CD14-positive monocyte (primary cell): ENCODE data around the gene GPC1. TPM values are rescaled to one million over a fixed set of nuclear protein-coding genes. Genes with fewer than 3 reads are reported as not detected.

Source experiments
- DNase-seq, 3 donors: peaks; one replicate each; pipeline ENCODE4 v3.0.0-alpha.2; 2011 to 2022
- H2AFZ ChIP-seq: 2 replicates; pipeline ENCODE4 v1.6.0; 2012; ENCODE audit warnings: mild to moderate bottlenecking, low read depth, low read length, inconsistent platforms; ENCODE audit not compliant: insufficient read depth, poor library complexity, severe bottlenecking
- H3K27ac ChIP-seq, 2 donors: 1 replicate in 1 of 2; 2 replicates in 1 of 2; pipeline ENCODE4 v1.5.1; 2012 to 2013; ENCODE audit warnings: low read length in 2 of 2, control low read depth in 1 of 2, inconsistent platforms in 1 of 2, low read depth in 1 of 2, mild to moderate bottlenecking in 1 of 2
- H3K27me3 ChIP-seq, 2 donors: one replicate each; pipeline versions ENCODE4 v1.6.0 to v1.6.1; 2011 to 2013; ENCODE audit warnings: low read length in 2 of 2; ENCODE audit not compliant: control insufficient read depth in 2 of 2, insufficient read depth in 2 of 2
- H3K36me3 ChIP-seq, 2 donors: replicated peaks in 1 of 2; 1 replicate in 1 of 2; 2 replicates in 1 of 2; pipeline versions ENCODE4 v1.5.1 to v1.6.1; 2012 to 2013; ENCODE audit warnings: low read length in 2 of 2, control low read depth in 1 of 2, inconsistent platforms in 1 of 2, mild to moderate bottlenecking in 1 of 2; ENCODE audit not compliant: insufficient read depth in 2 of 2, control insufficient read depth in 1 of 2
- H3K4me1 ChIP-seq, 2 donors: 1 replicate in 1 of 2; 2 replicates in 1 of 2; pipeline versions ENCODE4 v1.5.1 to v1.6.1; 2012 to 2013; ENCODE audit warnings: low read length in 2 of 2, control low read depth in 1 of 2, inconsistent platforms in 1 of 2, mild to moderate bottlenecking in 1 of 2, moderate library complexity in 1 of 2; ENCODE audit not compliant: insufficient read depth in 2 of 2, control insufficient read depth in 1 of 2
- H3K4me2 ChIP-seq: replicated peaks from 2 replicates; pipeline ENCODE3; 2012; ENCODE audit warnings: low read length, moderate library complexity, mild to moderate bottlenecking; ENCODE audit not compliant: poor library complexity, severe bottlenecking; ENCODE audit errors: extremely low read depth
- H3K4me3 ChIP-seq, 3 experiments: fragments of 200-600 bp in 1 of 3; sonication (generic) in 1 of 3; replicated peaks in 1 of 3; 1 replicate in 2 of 3; 2 replicates in 1 of 3; pipeline ENCODE4 v1.5.1; 2011 to 2013; ENCODE audit warnings: low read length in 3 of 3, mild to moderate bottlenecking in 3 of 3, control low read depth in 2 of 3, low read depth in 2 of 3, inconsistent platforms in 1 of 3, moderate library complexity in 1 of 3
- H3K79me2 ChIP-seq: 2 replicates; pipeline ENCODE4 v1.6.0; 2012; ENCODE audit warnings: mild to moderate bottlenecking, control low read depth, inconsistent platforms, low read length, moderate library complexity; ENCODE audit not compliant: insufficient read depth
- H3K9ac ChIP-seq: 2 replicates; pipeline ENCODE4 v1.6.0; 2017; ENCODE audit warnings: low read length, mild to moderate bottlenecking; ENCODE audit not compliant: insufficient read depth, poor library complexity, severe bottlenecking
- H3K9me3 ChIP-seq, 2 donors: replicated peaks in 1 of 2; 1 replicate in 1 of 2; 2 replicates in 1 of 2; pipeline versions ENCODE4 v1.5.1 to v1.6.1; 2012 to 2013; ENCODE audit warnings: low read length in 2 of 2, control low read depth in 1 of 2; ENCODE audit not compliant: control insufficient read depth in 1 of 2, insufficient read depth in 1 of 2
- H4K20me1 ChIP-seq: 2 replicates; pipeline ENCODE4 v1.6.0; 2012; ENCODE audit warnings: mild to moderate bottlenecking, low read length, control low read depth, moderate library complexity; ENCODE audit not compliant: insufficient read depth
- H3K27ac Mint-ChIP-seq, 7 donors: one replicate each; pipeline ENCODE4 v1.8.0; 2020; ENCODE audit warnings: mild to moderate bottlenecking in 7 of 7, mixed read lengths in 7 of 7, moderate library complexity in 6 of 7, inconsistent platforms in 2 of 7
- H3K27me3 Mint-ChIP-seq, 3 donors: one replicate each; pipeline ENCODE4 v1.8.0; 2021 to 2022; ENCODE audit warnings: low read depth in 3 of 3, mild to moderate bottlenecking in 3 of 3, mixed read lengths in 3 of 3, moderate library complexity in 3 of 3, inconsistent platforms in 1 of 3
- H3K36me3 Mint-ChIP-seq, 2 donors: one replicate each; pipeline ENCODE4 v1.8.0; 2020; ENCODE audit warnings: mixed read lengths in 2 of 2, inconsistent platforms in 1 of 2, mild to moderate bottlenecking in 1 of 2
- H3K4me1 Mint-ChIP-seq: one replicate; pipeline ENCODE4 v1.8.0; 2020; ENCODE audit warnings: mild to moderate bottlenecking, mixed read lengths
- H3K4me3 Mint-ChIP-seq, 2 donors: one replicate each; pipeline ENCODE4 v1.8.0; 2020; ENCODE audit warnings: mild to moderate bottlenecking in 2 of 2, mixed read lengths in 2 of 2, moderate library complexity in 1 of 2
- H3K9me3 Mint-ChIP-seq, 7 donors: one replicate each; pipeline ENCODE4 v1.8.0; 2020 to 2022; ENCODE audit warnings: mixed read lengths in 7 of 7, mild to moderate bottlenecking in 6 of 7, moderate library complexity in 6 of 7, inconsistent platforms in 2 of 7
- WGBS: methylation state at CpG from one replicate; pipeline ENCODE4 v1.1.5; 2013; ENCODE audit warnings: missing lambda C conversion rate; ENCODE audit not compliant: insufficient coverage; 5-methylcytosine and 5-hydroxymethylcytosine counted together
- intact Hi-C, 2 donors: fragments of 100-400 bp; cut with micrococcal nuclease; formaldehyde crosslinking; loops; one replicate each; pipeline versions ENCODE4 v1.15.0 to v1.15.1; 2023
- polyA plus RNA-seq, 3 donors: library from polyadenylated mRNA; depleted of rRNA in 1 of 3; unstranded in 2 of 3; stranded (reverse) in 1 of 3; fragments of 300-500 nt in 2 of 3; fragments of >200 nt in 1 of 3; fragmentation: Illumina TruSeq in 2 of 3; gene quantifications; 1 replicate in 2 of 3; 2 replicates in 1 of 3; pipeline ENCODE4 v1.2.3, GENCODE V29; 2012 to 2021
- TF ChIP-seq, protein P1 (sequence below): fragments of 200-600 bp; IDR thresholded peaks from one replicate; pipeline ENCODE4 v1.8.0; 2022; ENCODE audit warnings: antibody characterized with exemption, mild to moderate bottlenecking

GPC1 gene
- polyA plus RNA-seq, 3 donors: 0.08 TPM; not detected in 2

DNA sequence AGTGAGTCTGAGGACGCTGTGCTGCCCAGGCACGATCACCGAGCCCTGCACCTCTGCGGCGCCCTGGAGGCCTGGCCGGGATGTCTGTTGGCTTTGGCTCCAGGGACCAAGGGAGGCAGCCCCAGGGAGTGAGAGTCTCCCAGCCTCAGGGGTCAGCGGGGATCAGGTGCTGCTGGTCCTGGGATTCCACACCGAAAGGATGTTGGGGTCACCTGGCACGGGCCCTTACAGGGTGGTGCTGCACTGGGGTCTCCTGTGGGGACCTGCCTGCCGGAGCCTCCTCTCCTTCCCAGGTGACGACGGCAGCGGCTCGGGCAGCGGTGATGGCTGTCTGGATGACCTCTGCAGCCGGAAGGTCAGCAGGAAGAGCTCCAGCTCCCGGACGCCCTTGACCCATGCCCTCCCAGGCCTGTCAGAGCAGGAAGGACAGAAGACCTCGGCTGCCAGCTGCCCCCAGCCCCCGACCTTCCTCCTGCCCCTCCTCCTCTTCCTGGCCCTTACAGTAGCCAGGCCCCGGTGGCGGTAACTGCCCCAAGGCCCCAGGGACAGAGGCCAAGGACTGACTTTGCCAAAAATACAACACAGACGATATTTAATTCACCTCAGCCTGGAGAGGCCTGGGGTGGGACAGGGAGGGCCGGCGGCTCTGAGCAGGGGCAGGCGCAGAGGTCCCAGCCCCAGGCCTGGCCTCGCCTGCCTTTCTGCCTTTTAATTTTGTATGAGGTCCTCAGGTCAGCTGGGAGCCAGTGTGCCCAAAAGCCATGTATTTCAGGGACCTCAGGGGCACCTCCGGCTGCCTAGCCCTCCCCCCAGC, 30.5 kb downstream of the GPC1 start:
- Mint-ChIP-seq H3K4me1 (peaks cover 4% of the 10 kb centered on the region), H3K36me3 (peaks cover 0 to 2% of the 10 kb centered on the region in 2 donors), H3K9me3 (no peaks in the 10 kb centered on the region), H3K27ac (no peak overlapping the region), H3K27me3 (peaks cover 0 to 4% (median 0%) of the 10 kb centered on the region in 3 donors), H3K4me3 (no peak overlapping the region)
- intact Hi-C loops: no loop called here
- Histone ChIP-seq H2AFZ (no peak overlapping the region), H3K27ac (no peak overlapping the region), H3K9me3 (no peaks in the 10 kb centered on the region), H3K27me3 (no peaks in the 10 kb centered on the region), H3K79me2 (no peaks in the 10 kb centered on the region), H3K36me3 (no peaks in the 10 kb centered on the region), H3K9ac (no peak overlapping the region), H4K20me1 (no peaks in the 10 kb centered on the region), H3K4me1 (no peaks in the 10 kb centered on the region), H3K4me2 (no peak overlapping the region), H3K4me3 (no peak overlapping the region)
- TF ChIP-seq, protein P1, sequence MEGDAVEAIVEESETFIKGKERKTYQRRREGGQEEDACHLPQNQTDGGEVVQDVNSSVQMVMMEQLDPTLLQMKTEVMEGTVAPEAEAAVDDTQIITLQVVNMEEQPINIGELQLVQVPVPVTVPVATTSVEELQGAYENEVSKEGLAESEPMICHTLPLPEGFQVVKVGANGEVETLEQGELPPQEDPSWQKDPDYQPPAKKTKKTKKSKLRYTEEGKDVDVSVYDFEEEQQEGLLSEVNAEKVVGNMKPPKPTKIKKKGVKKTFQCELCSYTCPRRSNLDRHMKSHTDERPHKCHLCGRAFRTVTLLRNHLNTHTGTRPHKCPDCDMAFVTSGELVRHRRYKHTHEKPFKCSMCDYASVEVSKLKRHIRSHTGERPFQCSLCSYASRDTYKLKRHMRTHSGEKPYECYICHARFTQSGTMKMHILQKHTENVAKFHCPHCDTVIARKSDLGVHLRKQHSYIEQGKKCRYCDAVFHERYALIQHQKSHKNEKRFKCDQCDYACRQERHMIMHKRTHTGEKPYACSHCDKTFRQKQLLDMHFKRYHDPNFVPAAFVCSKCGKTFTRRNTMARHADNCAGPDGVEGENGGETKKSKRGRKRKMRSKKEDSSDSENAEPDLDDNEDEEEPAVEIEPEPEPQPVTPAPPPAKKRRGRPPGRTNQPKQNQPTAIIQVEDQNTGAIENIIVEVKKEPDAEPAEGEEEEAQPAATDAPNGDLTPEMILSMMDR: no peak
- DNase-seq: no peak
- 80% methylated on average over 28 of the region's 28 CpGs for WGBS

DNA sequence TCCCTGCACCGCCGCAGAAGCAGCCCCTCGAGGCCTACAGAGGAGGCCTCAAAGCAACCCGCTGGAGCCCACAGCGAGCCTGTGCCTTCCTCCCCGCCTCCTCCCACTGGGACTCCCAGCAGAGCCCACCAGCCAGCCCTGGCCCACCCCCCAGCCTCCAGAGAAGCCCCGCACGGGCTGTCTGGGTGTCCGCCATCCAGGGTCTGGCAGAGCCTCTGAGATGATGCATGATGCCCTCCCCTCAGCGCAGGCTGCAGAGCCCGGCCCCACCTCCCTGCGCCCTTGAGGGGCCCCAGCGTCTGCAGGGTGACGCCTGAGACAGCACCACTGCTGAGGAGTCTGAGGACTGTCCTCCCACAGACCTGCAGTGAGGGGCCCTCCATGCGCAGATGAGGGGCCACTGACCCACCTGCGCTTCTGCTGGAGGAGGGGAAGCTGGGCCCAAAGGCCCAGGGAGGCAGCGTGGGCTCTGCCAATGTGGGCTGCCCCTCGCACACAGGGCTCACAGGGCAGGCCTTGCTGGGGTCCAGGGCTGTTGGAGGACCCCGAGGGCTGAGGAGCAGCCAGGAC, 31.2 kb downstream of the GPC1 start:
- H3K27me3 Mint-ChIP-seq: peaks cover 0 to 4% (median 0%) of the 10 kb centered on the region in 3 donors
- H3K4me1 Mint-ChIP-seq: peaks cover 8% of the 10 kb centered on the region
- H3K27ac ChIP-seq: no peak overlapping the region
- TF ChIP-seq, protein P1: no peak
- no peak overlapping the region for H3K9ac ChIP-seq
- no peaks in the 10 kb centered on the region for H3K79me2 ChIP-seq
- no peaks in the 10 kb centered on the region for H3K9me3 Mint-ChIP-seq
- H3K27me3 ChIP-seq: no peaks in the 10 kb centered on the region
- no peaks in the 10 kb centered on the region for H3K9me3 ChIP-seq
- H3K4me1 ChIP-seq: no peaks in the 10 kb centered on the region
- 89% methylated on average over 17 of the region's 19 CpGs for WGBS
- DNase-seq: no peak
- intact Hi-C loops: no loop called here
- H4K20me1 ChIP-seq: no peaks in the 10 kb centered on the region
- H3K36me3 ChIP-seq: no peaks in the 10 kb centered on the region
- H3K27ac Mint-ChIP-seq: no peak overlapping the region
- peaks cover 0 to 2% of the 10 kb centered on the region in 2 donors for H3K36me3 Mint-ChIP-seq
- H3K4me2 ChIP-seq: no peak overlapping the region
- no peak overlapping the region for H2AFZ ChIP-seq
- H3K4me3 ChIP-seq: no peak overlapping the region
- H3K4me3 Mint-ChIP-seq: no peak overlapping the region
